ENCODE data around the gene KRT23. TPM values are rescaled to one million over a fixed set of nuclear protein-coding genes. Genes with fewer than 3 reads are reported as not detected.

The KRT23 gene
- total and polyA plus RNA-seq, 8 donors, result 1.1 to 2.6 TPM; not detected in 6

DNA sequence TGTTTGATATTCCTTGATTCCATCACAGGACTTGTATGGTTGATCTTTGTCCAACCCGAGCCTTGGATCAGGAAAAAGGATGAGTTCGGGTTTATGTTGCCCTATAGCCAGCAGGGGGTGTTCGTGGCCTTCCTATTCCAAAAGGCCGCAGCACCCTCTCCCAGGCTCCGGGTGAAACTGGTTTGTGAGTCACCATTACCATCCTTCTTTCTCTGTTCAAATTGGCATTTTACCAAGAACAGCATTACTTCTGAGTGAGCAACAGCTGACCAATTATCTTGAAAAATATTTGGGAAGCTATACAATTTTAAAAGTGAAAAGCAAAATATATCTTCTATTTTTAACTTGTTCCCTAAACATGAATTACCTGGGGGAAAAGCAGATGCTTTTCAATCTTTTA, 28.1 kb downstream of the KRT23 start:
- intact Hi-C loops (cut with DNase I; ENCODE audit: low total_unique reads), result loop anchor here (10.0 kb wide), 2 partner anchors 415 to 745 kb away; no protein-coding TSS in a partner anchor
- peak; percentile 81 to 95 for DNase-seq
- Histone ChIP-seq H3K4me3 (no peak overlapping the region), H3K4me1 (peaks cover 0 to 9% (median 6%) of the 10 kb centered on the region in 4 donors), H3K27ac (peak overlapping the region in 1 of 5 donors; percentile 30), H3K9me3 (no peaks in the 10 kb centered on the region), H3K36me3 (no peaks in the 10 kb centered on the region), H3K27me3 (peaks cover 0 to 16% (median 0%) of the 10 kb centered on the region in 3 donors)
- TF ChIP-seq, protein P1, sequence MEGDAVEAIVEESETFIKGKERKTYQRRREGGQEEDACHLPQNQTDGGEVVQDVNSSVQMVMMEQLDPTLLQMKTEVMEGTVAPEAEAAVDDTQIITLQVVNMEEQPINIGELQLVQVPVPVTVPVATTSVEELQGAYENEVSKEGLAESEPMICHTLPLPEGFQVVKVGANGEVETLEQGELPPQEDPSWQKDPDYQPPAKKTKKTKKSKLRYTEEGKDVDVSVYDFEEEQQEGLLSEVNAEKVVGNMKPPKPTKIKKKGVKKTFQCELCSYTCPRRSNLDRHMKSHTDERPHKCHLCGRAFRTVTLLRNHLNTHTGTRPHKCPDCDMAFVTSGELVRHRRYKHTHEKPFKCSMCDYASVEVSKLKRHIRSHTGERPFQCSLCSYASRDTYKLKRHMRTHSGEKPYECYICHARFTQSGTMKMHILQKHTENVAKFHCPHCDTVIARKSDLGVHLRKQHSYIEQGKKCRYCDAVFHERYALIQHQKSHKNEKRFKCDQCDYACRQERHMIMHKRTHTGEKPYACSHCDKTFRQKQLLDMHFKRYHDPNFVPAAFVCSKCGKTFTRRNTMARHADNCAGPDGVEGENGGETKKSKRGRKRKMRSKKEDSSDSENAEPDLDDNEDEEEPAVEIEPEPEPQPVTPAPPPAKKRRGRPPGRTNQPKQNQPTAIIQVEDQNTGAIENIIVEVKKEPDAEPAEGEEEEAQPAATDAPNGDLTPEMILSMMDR (IDR thresholded peaks at IDR 0.05), result peak in 5 of 7 experiments; percentile 44 to 86 (median 72)
- TF ChIP-seq EP300 (IDR thresholded peaks at IDR 0.05) (no peak), POLR2A (IDR thresholded peaks at IDR 0.05) (no peak), POLR2AphosphoS5 (IDR thresholded peaks at IDR 0.05) (peak in 1 of 3 donors; percentile 70)
- 0 to 1% (median 1%) methylated on average over 5 of the region's 5 CpGs for WGBS, 5 donors

DNA sequence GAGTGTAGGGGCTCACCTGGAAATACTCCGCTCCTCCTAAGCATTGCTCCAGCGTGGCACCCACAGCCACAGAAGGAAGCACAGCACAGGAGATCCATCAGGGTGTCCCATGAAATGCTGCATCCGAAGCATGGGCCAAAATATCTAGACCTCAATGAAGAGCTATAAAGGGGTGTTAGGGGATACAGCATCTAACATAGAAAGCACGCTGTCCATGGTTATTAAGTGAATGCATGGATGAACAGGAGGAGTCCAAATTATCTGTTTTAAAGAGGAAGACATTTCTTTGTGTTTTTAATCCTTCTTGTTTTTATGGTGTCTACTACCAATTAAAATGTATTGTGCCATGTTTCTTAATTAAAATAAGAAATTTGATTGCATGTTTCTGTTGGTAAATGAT, 30.8 kb downstream of the KRT23 start:
- Histone ChIP-seq H3K27ac (no peak overlapping the region), H3K4me1 (peaks cover 0 to 22% (median 6%) of the 10 kb centered on the region in 4 donors), H3K36me3 (no peaks in the 10 kb centered on the region), H3K4me3 (no peak overlapping the region), H3K27me3 (peaks cover 0 to 16% (median 0%) of the 10 kb centered on the region in 3 donors), H3K9me3 (no peaks in the 10 kb centered on the region)
- TF ChIP-seq EP300 (IDR thresholded peaks at IDR 0.05) (no peak), POLR2A (IDR thresholded peaks at IDR 0.05) (no peak), POLR2AphosphoS5 (IDR thresholded peaks at IDR 0.05) (no peak)
- TF ChIP-seq, protein P1 (IDR thresholded peaks at IDR 0.05), result no peak
- 80 to 92% (median 90%) methylated on average over 4 of the region's 4 CpGs for WGBS, 5 donors
- intact Hi-C loops (cut with DNase I; ENCODE audit: low total_unique reads), result loop anchor here (10.0 kb wide), 2 partner anchors 418 to 748 kb away; no protein-coding TSS in a partner anchor
- DNase-seq, result no peak

DNA sequence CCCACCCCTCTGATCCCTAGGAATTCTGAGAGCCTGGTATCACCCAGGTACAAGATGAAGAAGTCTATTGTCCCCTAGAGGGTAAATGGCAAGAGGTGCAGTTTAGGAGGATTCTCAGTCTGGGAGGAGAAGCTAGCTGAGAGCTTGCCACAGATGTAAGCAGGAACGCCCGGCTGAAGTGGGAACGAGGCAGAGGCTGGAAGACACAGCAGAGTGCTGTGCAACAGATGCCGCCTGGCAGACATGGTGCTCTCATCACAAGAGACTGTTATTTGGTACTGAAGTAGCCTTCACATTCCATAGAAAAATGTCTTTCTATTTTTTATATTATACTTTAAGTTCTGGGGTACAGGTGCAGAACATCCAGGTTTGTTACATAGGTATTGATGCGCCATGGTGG, 32.1 kb downstream of the KRT23 start:
- TF ChIP-seq POLR2A (IDR thresholded peaks at IDR 0.05), result no peak
- TF ChIP-seq, protein P1 (IDR thresholded peaks at IDR 0.05), result no peak
- no peak for TF ChIP-seq POLR2AphosphoS5 (IDR thresholded peaks at IDR 0.05)
- TF ChIP-seq EP300 (IDR thresholded peaks at IDR 0.05), result no peak
- H3K36me3 ChIP-seq, result no peaks in the 10 kb centered on the region
- WGBS, 5 donors, result 85 to 94% (median 90%) methylated on average over 5 of the region's 5 CpGs
- DNase-seq, result no peak
- intact Hi-C loops (cut with DNase I; ENCODE audit: low total_unique reads), result loop anchor here (10.0 kb wide), 2 partner anchors 419 to 749 kb away; no protein-coding TSS in a partner anchor
- H3K27ac ChIP-seq, result no peak overlapping the region
- no peak overlapping the region for H3K4me3 ChIP-seq
- no peaks in the 10 kb centered on the region for H3K9me3 ChIP-seq
- peaks cover 0 to 22% (median 6%) of the 10 kb centered on the region in 4 donors for H3K4me1 ChIP-seq
- H3K27me3 ChIP-seq, result peaks cover 0 to 24% (median 0%) of the 10 kb centered on the region in 3 donors

DNA sequence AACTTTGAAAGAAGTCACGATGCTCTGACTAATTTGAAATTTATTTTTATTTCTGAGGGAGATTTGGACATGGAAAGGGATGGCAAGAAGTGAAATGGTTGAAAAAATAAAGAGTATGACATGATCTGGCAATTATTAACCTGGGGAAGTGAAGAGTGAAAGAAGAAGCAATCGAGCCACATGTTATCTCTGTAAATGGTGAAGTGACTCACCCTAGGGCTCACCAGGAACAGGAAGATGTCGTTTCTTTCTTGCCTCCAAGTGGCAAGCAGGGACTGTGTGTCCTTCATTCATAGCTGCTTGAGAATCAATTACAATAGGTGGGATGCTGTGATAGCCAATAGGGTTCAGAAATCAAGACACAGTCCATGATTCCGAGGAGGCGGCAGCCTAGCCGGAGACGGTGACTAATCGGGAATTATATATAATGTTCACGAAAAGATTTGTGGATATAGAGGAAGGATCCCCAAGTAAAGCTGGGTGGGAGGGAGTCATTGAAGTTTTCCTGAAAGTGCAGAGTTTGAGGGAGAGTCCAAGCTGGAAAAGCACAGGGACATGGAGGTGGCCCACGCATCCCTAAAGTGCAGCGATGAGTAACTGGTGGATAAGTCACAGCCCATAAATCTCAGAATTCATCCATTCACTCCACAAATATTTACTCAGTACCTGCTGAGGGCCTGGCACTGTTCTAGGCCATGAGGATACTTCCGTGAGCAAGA, 34.2 kb downstream of the KRT23 start:
- peak in 1 of 3 donors; percentile 54 for TF ChIP-seq POLR2AphosphoS5 (IDR thresholded peaks at IDR 0.05)
- no peak for TF ChIP-seq EP300 (IDR thresholded peaks at IDR 0.05)
- TF ChIP-seq, protein P1 (IDR thresholded peaks at IDR 0.05), result no peak
- no peak for TF ChIP-seq POLR2A (IDR thresholded peaks at IDR 0.05)
- Histone ChIP-seq H3K27me3 (peaks cover 0 to 24% (median 0%) of the 10 kb centered on the region in 3 donors), H3K36me3 (no peaks in the 10 kb centered on the region), H3K27ac (peak overlapping the region in 3 of 5 donors; percentile 66 to 79 (median 73)), H3K9me3 (no peaks in the 10 kb centered on the region), H3K4me3 (no peak overlapping the region), H3K4me1 (peaks cover 0 to 13% (median 0%) of the 10 kb centered on the region in 4 donors)
- WGBS, 5 donors, result 48 to 63% (median 61%) methylated on average over 12 of the region's 12 CpGs
- DNase-seq, result peak; percentile 36 to 46
- intact Hi-C loops (cut with DNase I; ENCODE audit: low total_unique reads), result loop anchor here (10.0 kb wide), 2 partner anchors 422 to 752 kb away; no protein-coding TSS in a partner anchor

Data from stomach (tissue), 9 donors.